H1 (cell line): ENCODE data around the gene SCRN3. TPM values are rescaled to one million over a fixed set of nuclear protein-coding genes. Genes with fewer than 3 reads are reported as not detected.

Source experiments
- CHD7 ChIP-seq: fragments of 300-600 bp; sonication (generic); IDR thresholded peaks from 2 replicates; pipeline ENCODE4 v1.7.1; 2012; ENCODE audit warnings: low read length, moderate library complexity, mild to moderate bottlenecking, inconsistent platforms; ENCODE audit not compliant: insufficient replicate concordance
- TCF12 ChIP-seq: IDR thresholded peaks from 2 replicates; pipeline ENCODE4 v1.6.1; 2011; ENCODE audit warnings: low read depth, mild to moderate bottlenecking, low read length
- polyA plus RNA-seq, 7 experiments: library from polyadenylated mRNA; depleted of rRNA in 3 of 7; stranded (reverse) in 5 of 7; unstranded in 2 of 7; fragments of >200 nt in 5 of 7; fragments of 200-250 nt in 2 of 7; gene quantifications; 1 replicate in 5 of 7; 2 replicates in 1 of 7; 4 replicates in 1 of 7; pipeline versions ENCODE4 v1.2.1 to v1.2.3, GENCODE V29; 2011 to 2013; ENCODE audit warnings: missing spikeins in 2 of 7, mixed read lengths in 2 of 7
- total RNA-seq: library from RNA; stranded (reverse); fragmentation: NEBNext Ultra II Directional; extraction: Animal tissue kit (Norgen Biotek cat#: 25700); gene quantifications from 2 replicates; pipeline ENCODE4 v1.2.1, GENCODE V29; 2021

The SCRN3 gene
- total and polyA plus RNA-seq, 2 of the 8 experiments (the other 6 are each of a cell fraction or from before 2014, with no cell fraction given): 7.4 to 7.8 TPM

- TF ChIP-seq CHD7: no peak
- TF ChIP-seq TCF12: no peak
Measured at GRCh38 chr2:174436351-174436750, 40.8 kb downstream of the SCRN3 start (continued).
